Activated effector memory CD4-positive, alpha-beta T cell treated with Interleukin-2 at 50 U/mL for 16 hours (primary cell): ENCODE measurements around the gene MFN2.
"Not testable (repeated sequence)": the region's sequence is repeated elsewhere in the genome, so short reads cannot be mapped to it uniquely, and the experiment has no call there.

ENCODE experiments used
- DNase-seq: peaks from one replicate; pipeline ENCODE4 v3.0.0-alpha.2; 2020

MFN2 gene

GRCh38 chr1:11979851-11980675, at the start of gene MFN2:
MFN2 (plus strand) TSS chr1:11980444; CDS start chr1:11989169, 8,725 bp downstream.
- DNase-seq, result peak; percentile 88

- DNase-seq, result no peak
These were observed 49.4 kb upstream of the MFN2 start for GRCh38 chr1:11930571-11931445.

- no peak for DNase-seq
These were observed 48.4 kb upstream of the MFN2 start for GRCh38 chr1:11931845-11932244.

- peak; percentile 86 for DNase-seq
These were observed 45.8 kb upstream of the MFN2 start, which contains the start of gene PLOD1 for GRCh38 chr1:11934302-11935056. PLOD1 (plus strand) TSS chr1:11934717; CDS start chr1:11934780, 63 bp downstream.

GRCh38 chr1:11935057-11935412, 45.2 kb upstream of the MFN2 start:
- no peak for DNase-seq

- DNase-seq, result not testable (repeated sequence)
These were observed 44.5 kb upstream of the MFN2 start for GRCh38 chr1:11935733-11936132.

GRCh38 chr1:11938722-11939526, 41.3 kb upstream of the MFN2 start:
- no peak for DNase-seq

- DNase-seq, result not testable (repeated sequence)
These were observed 40.5 kb upstream of the MFN2 start for GRCh38 chr1:11939794-11940193.

- no peak for DNase-seq
These were observed 39.9 kb upstream of the MFN2 start for GRCh38 chr1:11940260-11940921.

- DNase-seq, result no peak
These were observed 38.0 kb upstream of the MFN2 start for GRCh38 chr1:11942280-11942679.

GRCh38 chr1:11943619-11944018, 36.6 kb upstream of the MFN2 start:
- no peak for DNase-seq

- DNase-seq, result no peak
These were observed 35.8 kb upstream of the MFN2 start for GRCh38 chr1:11944358-11944931.

GRCh38 chr1:11946647-11947046, 33.6 kb upstream of the MFN2 start:
- no peak for DNase-seq

- no peak for DNase-seq
These were observed 31.3 kb upstream of the MFN2 start for GRCh38 chr1:11948822-11949458.

GRCh38 chr1:11951901-11952300, 28.3 kb upstream of the MFN2 start:
- DNase-seq, result no peak

- DNase-seq, result no peak
These were observed 27.7 kb upstream of the MFN2 start for GRCh38 chr1:11952455-11953109.

- DNase-seq, result no peak
These were observed 25.0 kb upstream of the MFN2 start for GRCh38 chr1:11955221-11955620.

GRCh38 chr1:11957398-11957797, 22.8 kb upstream of the MFN2 start:
- DNase-seq, result no peak

GRCh38 chr1:11957897-11958296, 22.3 kb upstream of the MFN2 start:
- DNase-seq, result no peak

GRCh38 chr1:11960276-11960675, 20.0 kb upstream of the MFN2 start:
- no peak for DNase-seq
